ELR (cell line): ENCODE results near the gene CARF.
A peak's percentile ranks its signal among the peaks of the same experiment; 100 is the strongest.
"Not testable (repeated sequence)": the region's sequence is repeated elsewhere in the genome, so short reads cannot be mapped to it uniquely, and the experiment has no call there.

ENCODE experiments used
- DNase-seq: peaks from one replicate; pipeline ENCODE4 v3.0.0-alpha.2; 2015; ENCODE audit warnings: low read depth

The CARF gene

GRCh38 chr2:202938960-202939359, 26.9 kb downstream of the CARF start:
- no peak for DNase-seq

GRCh38 chr2:202941771-202942170, 29.7 kb downstream of the CARF start:
- peak; percentile 82 for DNase-seq

- DNase-seq: peak; percentile 72
These were observed 32.3 kb downstream of the CARF start for GRCh38 chr2:202944408-202944807.

DNA sequence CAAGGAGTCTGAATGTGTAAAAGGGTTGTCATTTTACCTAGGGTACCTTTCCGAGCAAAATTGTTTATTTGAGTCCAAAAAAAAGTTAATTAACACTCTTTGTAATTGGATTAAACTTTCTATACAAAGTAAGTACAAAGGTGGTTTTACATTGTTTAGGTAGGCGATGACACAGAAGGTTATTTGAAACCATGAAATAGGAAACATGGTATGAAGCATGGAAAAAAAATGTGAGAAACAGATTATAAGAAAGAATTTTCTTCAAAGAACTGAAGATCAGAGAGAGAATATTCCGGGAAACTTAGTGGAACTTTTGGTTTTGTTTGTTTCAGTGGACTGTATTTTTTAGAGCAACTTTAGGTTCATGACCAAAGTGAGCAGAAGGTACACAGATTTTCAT, 32.7 kb downstream of the CARF start:
- peak; percentile 61 for DNase-seq

DNA sequence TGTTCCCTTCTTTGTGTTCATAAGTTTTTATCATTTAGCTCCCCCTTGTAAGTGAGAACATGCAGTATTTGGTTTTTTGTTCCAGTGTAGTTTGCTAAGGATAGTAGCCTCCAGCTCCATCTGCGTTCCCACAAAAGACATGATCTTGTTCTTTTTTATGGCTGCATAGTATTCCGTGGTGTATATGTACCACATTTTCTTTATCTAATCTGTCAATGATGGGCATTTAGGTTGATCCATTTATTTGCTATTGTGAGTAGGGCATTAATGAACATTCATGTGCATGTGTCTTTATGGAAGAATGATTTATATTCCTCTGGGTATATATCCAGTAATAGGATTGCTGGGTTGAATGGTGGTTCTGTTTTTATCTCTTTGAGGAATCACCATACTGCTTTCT, 33.4 kb downstream of the CARF start:
- DNase-seq: no peak

- DNase-seq: not testable (repeated sequence)
These were observed 37.3 kb downstream of the CARF start for GRCh38 chr2:202949333-202949732.

DNA sequence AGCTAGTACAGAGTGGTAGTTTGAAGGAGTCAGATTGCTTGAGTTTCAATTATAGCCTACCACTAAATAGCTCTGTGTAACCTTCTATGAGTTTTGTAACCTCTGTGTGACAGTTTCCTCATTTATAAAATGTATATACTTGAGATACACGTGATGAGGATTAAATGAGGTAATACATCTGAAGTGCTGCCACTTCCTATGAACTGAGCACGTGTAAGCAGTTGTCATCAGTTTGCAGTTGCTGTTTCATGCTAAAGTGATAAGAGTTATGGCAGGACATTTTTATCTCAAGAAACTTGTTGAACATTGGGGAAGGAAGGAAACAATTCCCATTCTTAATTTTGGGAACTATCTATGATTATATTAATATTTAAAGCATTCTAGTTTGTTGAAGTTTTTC, 38.5 kb downstream of the CARF start:
- DNase-seq: peak; percentile 14

DNA sequence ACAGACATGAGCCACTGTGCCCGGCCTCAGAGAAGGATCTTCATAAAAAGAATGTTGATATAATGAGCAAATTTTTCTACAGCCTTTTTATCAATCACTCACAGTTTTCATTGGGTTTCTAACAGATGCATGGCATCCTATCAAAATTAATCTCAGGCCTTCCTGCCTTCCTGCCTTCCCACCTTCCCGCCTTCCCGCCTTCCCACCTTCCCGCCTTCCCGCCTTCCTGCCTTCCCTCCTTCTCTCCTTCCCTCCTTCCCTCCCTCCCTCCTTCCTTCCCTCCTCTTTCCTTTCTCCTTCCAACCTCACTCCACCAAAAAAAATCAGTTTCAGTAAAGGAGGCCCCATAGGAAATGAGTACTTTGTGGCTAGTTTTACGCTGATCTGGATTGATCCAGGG, 48.4 kb downstream of the CARF start:
- DNase-seq: no peak

- no peak for DNase-seq
These were observed 51.6 kb downstream of the CARF start for GRCh38 chr2:202963712-202964111.

DNA sequence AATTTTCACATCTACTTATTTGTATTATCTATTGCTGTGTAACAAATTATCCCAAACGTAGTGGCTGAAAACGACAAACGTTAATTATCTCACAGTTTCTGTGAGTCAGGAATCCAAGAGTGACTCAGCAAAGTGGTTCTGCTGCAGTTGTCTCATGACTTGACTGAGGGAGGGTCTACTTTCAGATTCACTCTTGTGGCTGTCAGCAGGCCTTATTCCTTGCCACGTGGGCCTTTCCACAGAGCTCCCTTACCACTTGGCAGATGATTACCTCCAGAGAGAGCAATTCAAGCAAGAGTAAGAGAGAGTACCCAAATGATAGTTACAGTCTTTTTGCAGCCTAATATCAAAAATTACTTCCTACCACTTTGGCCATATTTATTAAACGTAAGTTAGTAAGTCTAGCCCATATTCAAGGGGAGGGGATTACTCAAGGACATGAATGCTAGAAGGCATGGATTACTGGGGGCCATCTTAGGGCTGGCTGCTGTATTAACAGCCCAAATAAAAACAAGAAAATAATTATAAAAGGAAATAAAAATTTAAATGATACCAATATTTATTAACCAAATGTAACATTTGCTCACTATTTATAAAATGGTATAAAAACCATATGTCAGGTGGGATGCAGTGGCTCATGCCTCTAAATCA, 53.9 kb downstream of the CARF start:
- peak; percentile 78 for DNase-seq

- not testable (repeated sequence) for DNase-seq
These were observed 57.3 kb downstream of the CARF start for GRCh38 chr2:202969404-202969803.

DNA sequence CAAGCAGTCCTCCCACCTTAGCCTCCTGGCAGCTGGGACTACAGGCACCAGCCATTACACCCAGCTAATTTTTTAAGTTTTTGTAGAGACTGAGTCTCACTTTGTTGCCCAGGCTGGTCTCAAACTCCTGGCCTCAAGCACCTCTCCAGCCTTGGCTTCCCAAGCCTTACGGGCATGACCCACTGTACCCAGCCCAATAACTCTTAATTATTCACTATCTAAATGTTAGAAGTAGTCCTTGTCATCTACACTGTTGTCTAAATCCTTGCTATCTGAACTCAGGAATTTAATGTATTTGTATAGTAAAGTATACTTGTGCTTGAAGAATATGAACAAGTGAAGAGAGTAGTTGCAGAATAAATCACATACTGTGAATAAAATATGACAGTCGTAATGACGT, 64.7 kb downstream of the CARF start:
- DNase-seq: no peak

DNA sequence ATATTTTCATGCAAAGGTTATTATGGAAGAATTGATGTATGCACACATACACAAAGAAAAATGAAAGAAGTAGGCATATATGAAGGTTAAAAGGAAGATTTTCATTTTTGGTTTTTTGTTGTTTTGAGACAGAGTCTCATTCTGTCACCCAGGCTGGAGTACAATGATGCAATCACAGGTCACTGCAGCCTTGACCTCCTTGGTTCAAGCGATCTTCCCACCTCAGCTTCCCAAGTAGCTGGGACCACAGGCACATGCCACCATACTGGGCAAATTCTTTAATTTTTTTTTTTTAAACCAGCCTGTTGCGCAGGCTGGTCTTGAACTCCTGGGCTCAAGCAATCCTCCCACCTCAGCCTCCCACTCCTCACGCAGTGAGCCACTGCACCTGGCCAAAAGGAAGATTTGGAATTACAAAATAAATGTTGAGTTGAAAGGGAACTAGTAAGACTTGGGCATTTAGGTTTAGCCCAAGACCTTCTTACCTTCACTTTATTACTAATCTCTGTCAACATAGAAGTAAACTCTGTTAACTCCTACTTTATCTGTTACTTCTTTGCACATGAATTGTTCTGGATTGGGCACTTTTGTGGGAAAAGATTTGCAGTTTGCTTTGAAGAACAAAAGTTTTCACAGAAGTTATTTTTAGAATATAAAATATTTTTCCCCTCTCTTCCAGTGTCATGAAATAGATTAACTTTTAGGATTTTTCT, 70.9 kb downstream of the CARF start:
- DNase-seq: no peak

- DNase-seq: no peak
These were observed 77.7 kb downstream of the CARF start for GRCh38 chr2:202989749-202990148.

GRCh38 chr2:202990501-202990900, 78.4 kb downstream of the CARF start:
- no peak for DNase-seq

GRCh38 chr2:202997113-202997512, 85.0 kb downstream of the CARF start:
- DNase-seq: not testable (repeated sequence)

- no peak for DNase-seq
These were observed 90.2 kb downstream of the CARF start for GRCh38 chr2:203002054-203002821.

GRCh38 chr2:203003716-203004115, 91.6 kb downstream of the CARF start:
- no peak for DNase-seq

DNA sequence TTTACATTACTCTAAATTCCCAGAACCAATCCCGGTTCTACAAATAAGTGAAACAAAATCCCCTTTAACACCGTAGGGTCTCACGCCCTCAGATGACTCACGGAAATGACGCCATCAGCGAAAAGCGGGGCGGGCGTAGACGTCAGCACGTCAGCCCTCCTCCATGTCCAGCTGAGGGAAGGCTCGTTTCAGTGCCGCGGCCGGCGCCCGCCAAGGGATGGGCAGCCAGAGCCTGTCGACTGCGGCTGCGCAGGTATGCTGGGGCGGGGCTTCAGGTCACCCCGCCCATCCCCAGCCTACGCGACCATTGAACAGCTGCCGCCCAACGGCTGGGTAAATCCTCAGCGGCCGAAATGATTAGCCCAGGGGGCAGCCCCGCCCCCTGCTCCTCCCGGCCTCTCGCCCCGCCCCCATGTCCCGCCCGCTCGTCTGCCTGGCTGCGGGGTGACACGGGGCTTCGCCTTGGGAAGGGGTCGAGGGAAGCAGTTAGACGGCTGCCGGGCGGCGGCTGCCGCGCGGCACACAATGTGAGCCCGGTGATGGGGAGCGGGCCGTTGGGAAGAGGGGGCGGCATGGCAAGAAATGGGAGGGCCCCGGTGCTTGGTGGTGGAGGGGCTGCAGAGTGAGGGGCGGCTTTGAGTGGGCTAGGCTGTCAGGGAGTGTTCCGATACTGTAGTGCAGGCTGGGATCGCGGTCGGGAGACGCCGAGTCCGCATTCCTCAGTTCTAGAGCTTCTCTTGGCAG, 102.6 kb downstream of the CARF start, which contains the start of gene NBEAL1:
Gene NBEAL1, plus strand, starts transcription at position 420 of the 744 bp plus-strand sequence. CDS start 1,510 bp downstream, outside the sequence.
- DNase-seq: peak; percentile 98

- no peak for DNase-seq
These were observed 104.6 kb downstream of the CARF start for GRCh38 chr2:203016716-203017115.

- peak; percentile 27 for DNase-seq
These were observed 106.1 kb downstream of the CARF start for GRCh38 chr2:203018181-203018580.

DNA sequence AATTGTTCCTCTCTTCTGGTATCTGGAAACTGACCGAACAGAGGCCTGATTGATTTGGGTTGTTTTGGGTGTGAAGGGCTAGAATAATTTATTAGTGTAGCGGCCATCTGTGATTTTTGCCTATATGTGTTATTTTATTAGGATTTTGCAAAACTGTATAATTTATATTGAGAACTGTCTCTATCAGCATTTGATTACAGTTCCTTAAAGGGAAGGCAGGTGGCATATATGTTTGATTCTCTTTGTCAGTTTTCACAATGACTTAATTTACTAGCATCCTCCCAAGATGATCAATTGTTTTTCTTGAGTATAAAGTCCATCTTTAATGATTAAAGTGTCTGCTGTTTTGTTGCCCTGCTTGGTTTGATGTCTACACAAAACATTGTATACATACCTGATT, 107.1 kb downstream of the CARF start:
- DNase-seq: no peak
